HCT116 (cell line): ENCODE data around the gene ALX4.

ENCODE experiments used
- CEBPB ChIP-seq: IDR thresholded peaks from 2 replicates; pipeline ENCODE4 v1.6.1; 2012; ENCODE audit warnings: low read depth
- CTCF ChIP-seq, 3 experiments: fragments of 200-600 bp in 1 of 3; sonication (generic) in 1 of 3; IDR thresholded peaks in 2 of 3; conservative IDR thresholded peaks in 1 of 3; 2 replicates each; pipeline ENCODE4 v1.5.1; 2012 to 2017; ENCODE audit warnings: low read depth in 2 of 3, low read length in 2 of 3, antibody characterized with exemption in 1 of 3, borderline replicate concordance in 1 of 3, control low read depth in 1 of 3, mild to moderate bottlenecking in 1 of 3, mixed read lengths in 1 of 3, mixed run types in 1 of 3, moderate library complexity in 1 of 3; ENCODE audit not compliant: insufficient read depth in 1 of 3
- EZH2 ChIP-seq: fragments of 200-600 bp; sonication (generic); IDR thresholded peaks from 2 replicates; pipeline ENCODE4 v1.6.1; 2017; ENCODE audit warnings: antibody characterized with exemption, mixed run types
- POLR2AphosphoS5 ChIP-seq: IDR thresholded peaks from 2 replicates; pipeline ENCODE4 v1.6.1; 2011; ENCODE audit warnings: mild to moderate bottlenecking, low read depth, low read length, moderate library complexity
- SP1 ChIP-seq: IDR thresholded peaks from 2 replicates; pipeline ENCODE4 v1.6.1; 2012; ENCODE audit warnings: low read depth
- ZNF274 ChIP-seq: fragments of 200-500 bp; sonication (Bioruptor generic); IDR thresholded peaks from 2 replicates; pipeline ENCODE4 v1.6.1; 2014; ENCODE audit warnings: mild to moderate bottlenecking, low read depth, low read length, inconsistent platforms

DNA sequence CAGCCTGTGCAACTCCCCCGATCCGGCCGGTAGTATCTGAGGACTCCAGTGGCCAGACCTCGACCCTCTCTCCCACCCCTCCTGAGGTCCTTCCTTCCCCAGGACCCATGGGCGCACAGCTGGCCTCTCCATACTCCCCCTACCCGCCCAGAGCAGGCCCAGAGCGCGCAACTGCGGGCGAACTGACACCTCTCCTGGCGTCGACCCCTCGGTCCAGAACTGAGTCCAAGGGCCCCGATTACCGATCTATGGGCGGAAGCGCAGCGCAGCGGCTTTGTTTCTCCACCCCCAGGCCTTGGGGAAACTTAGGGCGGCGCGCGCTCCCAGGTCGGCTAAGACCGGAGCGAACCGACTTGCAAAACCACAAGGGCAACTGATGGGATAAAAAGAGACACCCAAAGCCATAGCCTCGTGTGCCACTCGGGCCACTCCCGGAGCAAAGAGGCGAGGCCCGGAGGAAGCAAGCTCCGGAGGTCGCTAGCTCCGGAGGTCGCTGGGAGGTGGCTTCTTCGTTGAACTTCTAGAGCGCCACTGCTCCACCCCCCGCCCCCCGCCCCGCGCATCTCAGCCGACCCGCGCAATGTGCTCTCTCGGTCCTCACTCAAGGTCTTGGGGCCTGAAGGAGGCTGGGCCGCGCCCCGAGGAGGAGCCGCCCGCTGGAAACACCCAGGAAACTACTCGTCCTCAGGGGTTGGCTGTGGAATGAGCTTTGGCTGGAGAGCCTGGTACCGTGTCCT lies 9.8 kb upstream of the ALX4 start:
- TF ChIP-seq SP1 (no peak), CEBPB (no peak), CTCF (IDR thresholded peaks at IDR 0.05 in 2 of 3, conservative IDR thresholded peaks at IDR 0.05 in 1 of 3; ENCODE audit: borderline replicate concordance in 1 of 3, insufficient read depth in 1 of 3, low read depth in 2 of 3, low read length in 2 of 3) (no peak), EZH2 (no peak), ZNF274 (no peak), POLR2AphosphoS5 (no peak)
